ENCODE results near the gene DOCK4.

DOCK4 gene

DNA sequence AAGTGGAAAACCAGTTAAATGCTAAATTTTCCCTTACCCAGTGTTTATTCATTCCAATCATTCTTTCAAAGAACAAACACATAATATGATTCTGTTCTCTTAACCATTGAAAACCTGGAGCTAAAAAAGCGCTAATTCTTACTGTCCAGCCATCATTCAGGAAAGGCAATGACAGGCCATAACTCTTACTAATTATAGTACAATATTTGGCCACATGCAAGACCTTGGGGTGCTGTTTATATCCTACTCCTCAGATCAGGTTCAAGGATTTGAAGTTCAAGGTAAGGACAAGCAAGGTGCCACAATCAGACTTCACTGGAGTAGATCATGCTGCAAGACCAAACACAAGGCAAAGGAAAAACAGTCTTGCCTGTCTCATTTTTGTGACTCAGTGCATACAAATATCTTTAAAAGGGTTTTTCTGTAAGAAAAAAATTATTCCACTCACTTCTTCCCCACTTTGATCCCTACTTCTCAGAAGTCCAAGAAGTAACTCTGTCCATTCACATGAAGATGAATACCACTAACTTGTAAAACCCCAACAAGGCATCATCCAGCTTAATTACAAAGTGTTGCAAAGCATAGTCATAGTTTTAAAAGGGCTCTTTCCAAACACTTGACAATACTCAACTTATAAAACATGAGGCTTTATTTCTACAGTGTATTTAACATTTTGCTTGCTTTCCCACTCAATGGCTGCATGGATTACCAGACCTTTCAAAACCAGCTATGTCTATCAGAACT lies 153.0 kb downstream of the DOCK4 start:
- H3K9me3 Mint-ChIP-seq (ENCODE audit: low read depth) = no peaks in the 10 kb centered on the region
- H3K27ac Mint-ChIP-seq = no peak overlapping the region
- no peak overlapping the region for H3K4me3 Mint-ChIP-seq
- no peaks in the 10 kb centered on the region for H3K36me3 Mint-ChIP-seq
- H3K4me1 Mint-ChIP-seq (ENCODE audit: low read depth) = no peaks in the 10 kb centered on the region
- no peaks in the 10 kb centered on the region for H3K27me3 Mint-ChIP-seq

DNA sequence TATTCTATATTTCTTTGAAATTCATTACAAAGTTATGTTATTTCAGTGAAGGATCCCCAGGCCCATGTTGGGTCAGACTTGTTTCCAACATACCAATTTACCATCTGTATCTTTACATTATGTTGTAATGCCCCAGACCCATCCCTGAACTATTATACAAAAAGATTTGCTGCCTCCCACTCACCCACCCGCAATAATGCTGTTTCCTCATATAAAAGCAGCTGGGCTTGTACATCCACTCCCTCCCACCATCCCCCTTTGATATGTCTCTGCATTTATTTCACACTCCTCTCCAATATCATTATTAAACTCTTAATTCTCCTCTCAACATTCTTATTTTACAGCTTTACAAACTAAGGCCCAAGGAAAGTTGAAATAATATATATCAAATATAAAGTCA lies 153.7 kb downstream of the DOCK4 start:
- no peak overlapping the region for H3K27ac Mint-ChIP-seq
- H3K27me3 Mint-ChIP-seq = no peaks in the 10 kb centered on the region
- no peak overlapping the region for H3K4me3 Mint-ChIP-seq
- H3K4me1 Mint-ChIP-seq (ENCODE audit: low read depth) = no peaks in the 10 kb centered on the region
- no peaks in the 10 kb centered on the region for H3K36me3 Mint-ChIP-seq
- no peaks in the 10 kb centered on the region for H3K9me3 Mint-ChIP-seq (ENCODE audit: low read depth)

DNA sequence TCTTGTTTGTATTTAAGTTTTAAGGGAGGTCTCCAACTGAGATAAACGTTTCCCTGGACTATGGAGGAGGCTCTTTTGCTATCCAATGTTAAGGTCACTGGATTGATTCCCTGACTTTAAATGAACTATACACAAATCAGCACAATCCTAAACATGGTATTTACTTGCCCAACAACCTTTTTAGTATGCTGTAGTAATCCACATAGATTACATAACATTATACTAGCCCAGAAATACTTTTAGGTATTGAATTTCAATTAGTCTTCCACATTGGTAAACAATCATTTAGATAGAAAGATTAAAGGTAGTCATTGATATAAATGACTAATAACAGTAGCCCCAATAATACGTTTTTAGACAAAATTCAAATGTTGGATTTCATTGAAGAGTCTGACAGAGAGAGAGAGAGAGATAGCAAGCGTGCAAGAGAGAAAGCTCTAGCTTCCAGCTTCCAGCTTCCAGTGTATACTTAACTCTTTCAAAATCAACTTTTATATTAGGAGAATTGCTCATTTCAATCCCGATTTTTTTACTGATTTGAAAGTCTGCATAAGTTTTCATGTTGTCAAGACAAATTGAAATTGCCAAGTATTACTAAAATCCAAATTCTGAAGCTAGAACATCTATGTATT lies 155.8 kb downstream of the DOCK4 start:
- H3K27me3 Mint-ChIP-seq = peaks cover under 1% of the 10 kb centered on the region

DNA sequence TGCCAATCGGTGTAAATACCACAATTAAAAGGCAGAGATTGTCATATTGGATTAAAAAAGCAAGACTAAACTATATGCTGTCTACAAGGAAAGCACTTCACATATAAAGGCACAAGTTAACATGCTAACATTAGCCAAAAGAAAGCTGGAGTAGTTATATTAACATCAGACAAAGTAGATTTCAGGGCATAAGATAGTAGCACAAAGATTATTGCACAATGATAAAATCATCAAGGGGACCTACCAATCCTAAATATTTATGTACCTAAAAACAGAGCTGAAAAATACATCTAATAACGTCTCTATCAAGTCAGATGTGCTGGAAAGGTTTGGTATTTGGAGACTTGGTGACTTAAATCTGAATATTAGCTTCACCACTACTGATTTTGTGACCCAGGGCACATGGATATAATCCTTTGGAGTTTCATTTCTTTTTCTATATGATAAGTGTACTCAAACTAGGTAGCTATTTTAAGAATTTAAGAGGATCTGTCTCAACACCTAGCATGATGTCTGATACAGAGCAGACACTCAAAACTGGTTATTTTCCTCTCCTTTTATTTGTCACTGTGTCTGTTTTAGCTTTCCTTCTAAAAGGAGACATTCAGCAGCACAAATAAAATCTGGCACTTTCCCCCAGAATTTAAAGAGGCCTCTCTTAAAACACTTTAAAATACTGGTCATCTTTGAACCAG lies 156.5 kb downstream of the DOCK4 start:
- Mint-ChIP-seq H3K36me3 (no peaks in the 10 kb centered on the region), H3K27ac (no peak overlapping the region), H3K27me3 (peaks cover 2% of the 10 kb centered on the region), H3K9me3 (ENCODE audit: low read depth) (no peaks in the 10 kb centered on the region), H3K4me3 (no peak overlapping the region), H3K4me1 (ENCODE audit: low read depth) (no peaks in the 10 kb centered on the region)

More for the DNA sequence above, 155.8 kb downstream of the DOCK4 start:
- Mint-ChIP-seq H3K9me3 (ENCODE audit: low read depth) (no peaks in the 10 kb centered on the region), H3K36me3 (no peaks in the 10 kb centered on the region), H3K4me3 (no peak overlapping the region), H3K4me1 (ENCODE audit: low read depth) (no peaks in the 10 kb centered on the region), H3K27ac (no peak overlapping the region)

- Mint-ChIP-seq H3K27me3 (peaks cover 5% of the 10 kb centered on the region), H3K4me1 (ENCODE audit: low read depth) (no peaks in the 10 kb centered on the region)
Observed at GRCh38 chr7:112047421-112047820, 158.8 kb downstream of the DOCK4 start.

GRCh38 chr7:112045222-112045621 lies 161.0 kb downstream of the DOCK4 start:
- Mint-ChIP-seq H3K36me3 (no peaks in the 10 kb centered on the region), H3K4me1 (ENCODE audit: low read depth) (no peaks in the 10 kb centered on the region), H3K27me3 (peaks cover 5% of the 10 kb centered on the region), H3K27ac (no peak overlapping the region), H3K4me3 (no peak overlapping the region), H3K9me3 (ENCODE audit: low read depth) (no peaks in the 10 kb centered on the region)

More at GRCh38 chr7:112047421-112047820, 158.8 kb downstream of the DOCK4 start:
- no peak overlapping the region for H3K4me3 Mint-ChIP-seq
- H3K27ac Mint-ChIP-seq = no peak overlapping the region
- H3K9me3 Mint-ChIP-seq (ENCODE audit: low read depth) = no peaks in the 10 kb centered on the region
- H3K36me3 Mint-ChIP-seq = no peaks in the 10 kb centered on the region

- Mint-ChIP-seq H3K27me3 (peaks cover 5% of the 10 kb centered on the region), H3K9me3 (ENCODE audit: low read depth) (no peaks in the 10 kb centered on the region), H3K4me1 (ENCODE audit: low read depth) (no peaks in the 10 kb centered on the region), H3K36me3 (no peaks in the 10 kb centered on the region), H3K27ac (no peak overlapping the region), H3K4me3 (no peak overlapping the region)
Observed at GRCh38 chr7:112042631-112043030, 163.6 kb downstream of the DOCK4 start.

GRCh38 chr7:112038353-112038752 lies 167.8 kb downstream of the DOCK4 start:
- no peaks in the 10 kb centered on the region for H3K36me3 Mint-ChIP-seq
- H3K4me1 Mint-ChIP-seq (ENCODE audit: low read depth) = no peaks in the 10 kb centered on the region
- H3K27ac Mint-ChIP-seq = no peak overlapping the region
- no peaks in the 10 kb centered on the region for H3K27me3 Mint-ChIP-seq
- no peaks in the 10 kb centered on the region for H3K9me3 Mint-ChIP-seq (ENCODE audit: low read depth)
- no peak overlapping the region for H3K4me3 Mint-ChIP-seq

GRCh38 chr7:112036071-112036470 lies 170.1 kb downstream of the DOCK4 start:
- Mint-ChIP-seq H3K36me3 (no peaks in the 10 kb centered on the region), H3K27ac (no peak overlapping the region), H3K9me3 (ENCODE audit: low read depth) (no peaks in the 10 kb centered on the region), H3K4me3 (no peak overlapping the region), H3K27me3 (no peaks in the 10 kb centered on the region), H3K4me1 (ENCODE audit: low read depth) (no peaks in the 10 kb centered on the region)

- Mint-ChIP-seq H3K9me3 (ENCODE audit: low read depth) (no peaks in the 10 kb centered on the region), H3K27ac (no peak overlapping the region), H3K4me3 (no peak overlapping the region), H3K27me3 (peaks cover 4% of the 10 kb centered on the region), H3K36me3 (no peaks in the 10 kb centered on the region), H3K4me1 (ENCODE audit: low read depth) (no peaks in the 10 kb centered on the region)
Observed at GRCh38 chr7:112031689-112032088, 174.5 kb downstream of the DOCK4 start.

DNA sequence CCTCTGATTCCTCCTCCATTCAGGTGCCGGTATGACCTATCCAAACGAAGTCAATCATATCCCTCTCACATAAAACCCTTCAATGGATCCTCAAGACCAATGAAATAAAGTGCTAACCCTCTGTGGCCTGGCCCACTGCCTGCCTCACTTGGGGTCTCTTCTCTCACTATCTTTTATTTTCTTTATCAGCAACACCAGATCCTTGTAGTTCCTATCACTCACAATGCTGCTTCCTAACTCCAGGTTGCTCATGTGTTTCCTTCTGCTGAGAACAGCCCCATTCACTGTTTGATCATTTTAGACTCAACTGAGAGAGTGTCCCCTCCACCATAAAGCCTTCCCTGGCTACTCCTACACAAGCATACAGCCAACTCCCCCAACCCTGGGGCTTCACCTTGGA lies 180.6 kb downstream of the DOCK4 start:
- H3K4me3 Mint-ChIP-seq = no peak overlapping the region
- no peaks in the 10 kb centered on the region for H3K4me1 Mint-ChIP-seq (ENCODE audit: low read depth)
- H3K36me3 Mint-ChIP-seq = no peaks in the 10 kb centered on the region
- H3K27me3 Mint-ChIP-seq = peaks cover 7% of the 10 kb centered on the region
- no peaks in the 10 kb centered on the region for H3K9me3 Mint-ChIP-seq (ENCODE audit: low read depth)
- H3K27ac Mint-ChIP-seq = no peak overlapping the region

DNA sequence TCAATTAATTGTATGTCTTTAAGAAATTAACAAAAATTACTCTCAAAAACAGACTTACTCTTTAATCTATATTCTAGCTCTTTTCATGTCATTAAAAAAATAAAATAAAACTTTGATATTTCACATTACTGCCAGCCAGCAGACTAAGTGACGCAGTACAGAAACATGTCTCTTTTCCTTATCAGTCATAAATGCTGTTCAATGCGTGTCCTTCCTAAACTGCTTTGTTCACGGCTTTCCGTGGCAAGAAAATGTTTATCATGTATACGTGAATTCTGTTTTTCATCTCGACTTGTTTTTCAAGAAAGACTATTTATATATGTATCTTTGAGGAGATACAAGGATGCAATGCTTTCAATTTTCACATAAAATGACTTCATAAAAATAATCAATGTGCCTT lies 182.4 kb downstream of the DOCK4 start:
- Mint-ChIP-seq H3K27ac (no peak overlapping the region), H3K9me3 (ENCODE audit: low read depth) (no peaks in the 10 kb centered on the region), H3K36me3 (no peaks in the 10 kb centered on the region), H3K27me3 (peaks cover 7% of the 10 kb centered on the region), H3K4me3 (no peak overlapping the region), H3K4me1 (ENCODE audit: low read depth) (no peaks in the 10 kb centered on the region)

DNA sequence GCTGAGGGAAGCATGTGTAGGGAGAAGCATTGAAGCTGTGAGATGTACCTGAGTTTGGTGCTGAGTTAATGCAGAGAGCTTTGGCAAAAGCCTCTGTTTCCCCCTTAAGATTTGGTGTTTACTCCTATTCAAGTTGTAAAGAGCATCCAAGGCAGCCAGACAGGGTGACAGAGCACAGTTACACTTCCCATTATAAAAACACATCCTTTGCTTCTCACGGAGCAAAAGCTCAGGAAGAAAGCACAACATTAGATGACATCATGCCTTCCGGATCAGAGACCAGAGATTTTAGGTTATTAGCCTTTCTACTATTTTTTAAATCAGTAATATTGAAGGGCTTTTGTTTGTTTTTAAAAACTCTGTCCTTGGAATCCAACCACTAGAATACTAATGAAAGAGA lies 182.9 kb downstream of the DOCK4 start:
- no peak overlapping the region for H3K4me3 Mint-ChIP-seq
- no peaks in the 10 kb centered on the region for H3K9me3 Mint-ChIP-seq (ENCODE audit: low read depth)
- peaks cover 7% of the 10 kb centered on the region for H3K27me3 Mint-ChIP-seq
- H3K27ac Mint-ChIP-seq = no peak overlapping the region
- no peaks in the 10 kb centered on the region for H3K4me1 Mint-ChIP-seq (ENCODE audit: low read depth)
- H3K36me3 Mint-ChIP-seq = no peaks in the 10 kb centered on the region

DNA sequence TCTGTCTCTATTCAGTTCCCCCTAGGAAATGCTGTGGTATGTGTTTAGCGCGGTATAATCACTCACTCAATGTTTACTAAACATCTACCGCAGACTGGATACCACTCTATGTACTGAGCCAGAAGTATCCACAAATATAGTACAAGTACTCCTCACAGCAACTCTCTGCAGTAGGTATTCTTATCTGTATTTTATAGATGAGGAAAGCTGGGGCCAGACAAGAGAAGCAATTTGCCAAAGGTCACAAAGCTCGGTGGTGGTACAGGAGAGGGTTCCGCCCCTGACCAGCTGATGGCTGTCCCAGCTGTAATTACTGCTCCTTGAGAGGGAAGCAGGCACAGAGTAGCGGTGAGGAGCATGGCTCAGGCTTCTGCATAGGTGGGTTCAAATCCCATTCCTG lies 184.1 kb downstream of the DOCK4 start:
- Mint-ChIP-seq H3K4me1 (ENCODE audit: low read depth) (no peaks in the 10 kb centered on the region), H3K27ac (no peak overlapping the region), H3K4me3 (no peak overlapping the region), H3K36me3 (no peaks in the 10 kb centered on the region), H3K27me3 (peaks cover 5% of the 10 kb centered on the region), H3K9me3 (ENCODE audit: low read depth) (no peaks in the 10 kb centered on the region)

DNA sequence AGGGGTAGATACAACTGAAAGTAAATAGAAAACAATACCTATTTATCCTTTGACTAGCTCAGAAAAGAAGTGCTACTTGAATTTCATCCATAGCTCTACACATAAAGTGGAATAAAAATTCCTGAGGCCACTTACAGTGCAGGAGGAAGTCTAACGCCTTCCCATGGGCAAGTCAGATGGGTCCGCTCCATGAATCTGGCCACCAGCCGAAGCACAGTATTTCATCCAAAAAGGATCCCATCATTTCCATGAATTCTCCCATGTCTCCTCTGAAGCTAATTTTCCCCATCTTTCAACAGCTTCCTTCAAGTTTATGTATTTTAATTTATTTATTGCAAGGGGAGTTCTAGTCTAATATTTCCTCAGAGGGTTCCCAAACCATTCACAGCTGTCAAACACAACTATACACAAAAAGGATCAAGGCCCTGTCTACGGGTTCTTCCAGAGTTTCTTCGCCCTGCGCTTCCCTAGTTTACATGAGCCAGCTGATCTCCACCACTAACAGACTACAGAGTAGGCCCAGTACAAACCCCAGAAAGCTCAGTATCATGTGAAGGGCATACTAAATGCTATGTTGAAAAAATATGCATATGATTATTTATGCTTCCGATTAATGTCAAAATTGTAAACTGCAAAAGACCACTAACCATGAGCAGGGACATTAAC lies 184.7 kb downstream of the DOCK4 start:
- Mint-ChIP-seq H3K27me3 (peaks cover 3% of the 10 kb centered on the region), H3K4me1 (ENCODE audit: low read depth) (no peaks in the 10 kb centered on the region), H3K36me3 (no peaks in the 10 kb centered on the region), H3K27ac (no peak overlapping the region), H3K9me3 (ENCODE audit: low read depth) (no peaks in the 10 kb centered on the region), H3K4me3 (no peak overlapping the region)
